ENCODE results near the gene SLC34A1. TPM values are rescaled to one million over a fixed set of nuclear protein-coding genes. Genes with fewer than 3 reads are reported as not detected.

SLC34A1 gene
- total and polyA plus RNA-seq, 9 donors, result not detected

DNA sequence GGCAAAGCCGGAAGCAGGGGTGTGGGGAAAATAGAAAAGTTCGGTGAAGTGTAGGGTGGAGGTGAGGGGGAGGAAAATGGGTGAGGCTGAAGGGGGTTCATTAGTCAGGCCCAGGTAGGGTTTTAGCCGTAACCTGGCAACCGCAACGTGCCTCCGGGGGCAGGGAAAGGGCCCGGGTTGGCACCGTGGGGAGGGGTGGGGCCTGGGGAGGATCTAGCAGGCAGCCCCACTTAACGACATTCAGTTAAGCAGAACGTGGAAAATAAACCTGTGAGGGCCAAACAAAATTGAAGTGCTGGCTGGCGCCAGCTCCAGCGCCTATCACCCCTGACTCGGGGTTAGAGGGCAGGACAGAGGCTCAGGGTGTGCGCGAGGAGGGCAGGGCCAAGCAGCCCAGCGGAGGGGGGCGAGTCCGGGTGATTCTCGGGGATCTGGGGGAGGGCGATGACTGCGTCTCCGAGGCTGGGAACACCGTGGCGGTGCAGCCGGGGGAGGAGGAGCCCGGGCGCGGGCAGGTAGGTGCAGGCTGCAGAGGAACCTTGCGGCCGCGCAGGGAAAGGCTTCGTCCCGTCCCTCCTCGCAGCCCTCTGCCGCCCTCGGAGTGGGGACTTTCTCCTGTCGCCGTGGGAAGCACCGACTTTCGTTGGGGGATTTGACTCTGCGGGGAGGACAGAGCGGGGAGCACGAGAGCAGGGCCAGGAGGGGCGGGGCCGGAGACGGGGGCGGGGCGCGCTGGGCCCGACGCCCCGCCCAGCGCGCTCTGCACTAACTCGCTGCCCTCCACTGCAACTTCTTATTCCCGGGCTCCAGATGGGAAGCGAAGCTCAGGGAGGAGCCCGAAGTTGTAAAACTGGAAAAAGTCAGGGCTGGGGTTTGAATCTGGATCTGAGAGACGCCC lies 21.4 kb upstream of the SLC34A1 start:
- no peaks in the 10 kb centered on the region for H3K36me3 ChIP-seq
- H3K27me3 ChIP-seq, result no peaks in the 10 kb centered on the region
- H3K9me3 ChIP-seq, result no peaks in the 10 kb centered on the region
- TF ChIP-seq, protein P1, sequence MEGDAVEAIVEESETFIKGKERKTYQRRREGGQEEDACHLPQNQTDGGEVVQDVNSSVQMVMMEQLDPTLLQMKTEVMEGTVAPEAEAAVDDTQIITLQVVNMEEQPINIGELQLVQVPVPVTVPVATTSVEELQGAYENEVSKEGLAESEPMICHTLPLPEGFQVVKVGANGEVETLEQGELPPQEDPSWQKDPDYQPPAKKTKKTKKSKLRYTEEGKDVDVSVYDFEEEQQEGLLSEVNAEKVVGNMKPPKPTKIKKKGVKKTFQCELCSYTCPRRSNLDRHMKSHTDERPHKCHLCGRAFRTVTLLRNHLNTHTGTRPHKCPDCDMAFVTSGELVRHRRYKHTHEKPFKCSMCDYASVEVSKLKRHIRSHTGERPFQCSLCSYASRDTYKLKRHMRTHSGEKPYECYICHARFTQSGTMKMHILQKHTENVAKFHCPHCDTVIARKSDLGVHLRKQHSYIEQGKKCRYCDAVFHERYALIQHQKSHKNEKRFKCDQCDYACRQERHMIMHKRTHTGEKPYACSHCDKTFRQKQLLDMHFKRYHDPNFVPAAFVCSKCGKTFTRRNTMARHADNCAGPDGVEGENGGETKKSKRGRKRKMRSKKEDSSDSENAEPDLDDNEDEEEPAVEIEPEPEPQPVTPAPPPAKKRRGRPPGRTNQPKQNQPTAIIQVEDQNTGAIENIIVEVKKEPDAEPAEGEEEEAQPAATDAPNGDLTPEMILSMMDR (IDR thresholded peaks at IDR 0.05), result no peak
- TF ChIP-seq EP300 (IDR thresholded peaks at IDR 0.05) (no peak), POLR2A (IDR thresholded peaks at IDR 0.05) (no peak)
- H3K4me3 ChIP-seq, result peak overlapping the region; percentile 40
- no peak overlapping the region for H3K27ac ChIP-seq
- intact Hi-C loops (cut with DNase I), result loop anchor here in 1 of 4 donors (10.0 kb wide), 1 partner anchor 248 kb away; no protein-coding TSS in a partner anchor
- 8 to 13% (median 11%) methylated on average over 52 to 59 of the region's 59 CpGs for WGBS, 3 donors
- DNase-seq, result peak; percentile 61 to 78 (median 65)
- peaks cover 8% of the 10 kb centered on the region for H3K4me1 ChIP-seq (ENCODE audit: insufficient read depth)

DNA sequence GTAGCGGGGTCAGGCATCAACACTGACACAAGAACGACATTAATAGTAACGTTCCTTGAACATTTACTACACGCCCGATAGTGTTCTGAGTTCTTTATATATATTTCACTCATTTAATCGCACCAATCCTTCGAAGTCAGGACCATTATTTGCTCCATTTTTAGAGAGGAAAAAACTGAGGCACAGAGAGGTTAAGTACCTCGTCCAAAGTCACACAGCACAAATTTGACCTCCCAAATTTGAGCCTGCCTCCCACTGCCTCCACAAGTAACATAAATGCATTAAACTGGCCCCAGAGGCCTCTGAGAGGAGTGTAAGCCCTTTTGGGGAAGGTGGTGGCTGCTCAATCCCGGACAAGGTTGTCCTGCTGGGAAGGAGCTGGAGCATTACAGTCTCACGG lies 20.7 kb upstream of the SLC34A1 start:
- Histone ChIP-seq H3K27me3 (no peaks in the 10 kb centered on the region), H3K9me3 (no peaks in the 10 kb centered on the region), H3K4me1 (ENCODE audit: insufficient read depth) (peaks cover 8% of the 10 kb centered on the region), H3K4me3 (peak overlapping the region; percentile 40), H3K27ac (no peak overlapping the region), H3K36me3 (no peaks in the 10 kb centered on the region)
- DNase-seq, result no peak
- TF ChIP-seq POLR2A (IDR thresholded peaks at IDR 0.05) (no peak), EP300 (IDR thresholded peaks at IDR 0.05) (no peak)
- TF ChIP-seq, protein P1 (IDR thresholded peaks at IDR 0.05), result no peak
- WGBS, 3 donors, result 24 to 32% (median 26%) methylated on average over 10 of the region's 10 CpGs
- intact Hi-C loops (cut with DNase I), result loop anchor here in 1 of 4 donors (10.0 kb wide), 1 partner anchor 249 kb away; no protein-coding TSS in a partner anchor

DNA sequence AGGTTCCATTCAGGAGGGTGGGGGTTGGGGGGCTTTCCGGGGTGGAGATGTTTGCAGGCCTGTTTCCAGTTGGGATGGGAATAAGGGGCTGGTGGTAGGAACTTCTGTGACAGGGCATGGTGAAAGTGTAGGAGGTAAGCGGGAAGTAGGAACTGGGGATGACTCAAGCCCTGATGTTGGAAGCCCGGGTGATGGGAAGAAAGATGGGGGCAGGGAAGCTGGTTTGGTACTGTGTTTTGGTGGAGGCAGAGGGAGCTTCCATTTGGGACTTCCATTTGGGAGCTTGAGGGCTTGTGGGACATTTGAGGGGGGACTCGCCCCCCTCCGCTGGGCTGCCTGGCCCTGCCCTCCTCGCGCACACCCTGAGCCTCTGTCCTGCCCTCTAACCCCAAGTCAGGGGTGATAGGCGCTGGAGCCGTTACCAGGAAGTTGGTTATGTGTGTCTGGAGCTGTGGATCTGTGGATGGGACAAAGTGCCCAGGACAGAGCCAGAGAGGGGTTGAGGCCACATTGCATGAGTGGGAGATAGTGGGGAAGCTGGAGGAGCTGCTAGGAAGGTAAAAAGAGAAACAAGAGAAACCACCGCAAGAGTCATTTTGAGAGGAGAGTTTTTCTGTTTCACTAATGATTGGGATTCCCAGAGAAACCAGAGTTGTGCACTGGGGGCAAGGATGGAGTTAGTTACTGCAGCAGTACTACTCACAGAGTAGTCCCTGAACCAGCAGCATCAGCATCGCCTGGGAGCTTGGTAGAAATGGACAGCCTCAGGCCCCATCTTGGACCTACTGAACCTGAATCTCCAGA lies 19.9 kb upstream of the SLC34A1 start:
- no peak for DNase-seq
- H3K4me3 ChIP-seq, result no peak overlapping the region
- intact Hi-C loops (cut with DNase I), result loop anchor here in 1 of 4 donors (10.0 kb wide), 1 partner anchor 250 kb away; no protein-coding TSS in a partner anchor
- H3K9me3 ChIP-seq, result no peaks in the 10 kb centered on the region
- TF ChIP-seq POLR2A (IDR thresholded peaks at IDR 0.05), result no peak
- TF ChIP-seq, protein P1 (IDR thresholded peaks at IDR 0.05), result no peak
- TF ChIP-seq EP300 (IDR thresholded peaks at IDR 0.05), result no peak
- 76 to 80% (median 77%) methylated on average over 11 of the region's 11 CpGs for WGBS, 3 donors
- H3K27me3 ChIP-seq, result no peaks in the 10 kb centered on the region
- no peaks in the 10 kb centered on the region for H3K36me3 ChIP-seq
- no peak overlapping the region for H3K27ac ChIP-seq
- peaks cover 8% of the 10 kb centered on the region for H3K4me1 ChIP-seq (ENCODE audit: insufficient read depth)

DNA sequence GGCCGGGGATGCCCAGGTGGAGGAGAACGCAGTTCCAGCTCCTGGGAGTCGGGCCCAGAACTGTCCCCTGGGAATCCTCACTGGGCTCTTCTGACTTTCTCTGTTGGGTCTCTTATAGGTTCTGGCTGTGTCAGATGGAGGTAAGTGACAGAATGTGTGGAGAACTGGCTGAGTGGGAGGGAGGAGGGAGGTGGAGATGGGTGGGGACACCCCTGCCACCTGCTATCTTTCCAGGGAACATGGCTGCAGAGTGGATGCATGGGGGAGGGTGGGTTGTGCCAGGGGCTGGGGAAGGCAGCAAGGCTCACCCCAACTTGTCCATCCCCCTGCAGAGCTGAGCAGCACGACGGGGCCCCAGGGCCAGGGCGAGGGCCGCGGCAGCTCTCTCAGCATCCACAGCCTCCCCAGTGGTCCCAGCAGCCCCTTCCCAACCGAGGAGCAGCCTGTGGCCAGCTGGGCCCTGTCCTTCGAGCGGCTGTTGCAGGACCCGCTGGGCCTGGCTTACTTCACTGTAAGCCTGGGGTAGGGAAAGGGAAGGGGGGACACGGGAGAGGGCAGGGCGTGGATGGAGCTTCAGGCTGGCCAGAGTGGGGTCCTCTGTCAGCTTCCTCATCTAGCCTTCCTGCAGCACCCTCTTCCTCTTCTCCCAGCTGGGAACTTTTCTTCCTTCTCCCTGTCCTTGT lies 18.2 kb upstream of the SLC34A1 start:
- Histone ChIP-seq H3K27me3 (no peaks in the 10 kb centered on the region), H3K27ac (peak overlapping the region; percentile 86 to 92), H3K36me3 (no peaks in the 10 kb centered on the region), H3K4me1 (ENCODE audit: insufficient read depth) (peaks cover 9% of the 10 kb centered on the region), H3K4me3 (no peak overlapping the region), H3K9me3 (no peaks in the 10 kb centered on the region)
- TF ChIP-seq, protein P1 (IDR thresholded peaks at IDR 0.05), result no peak
- peak in 1 of 5 donors; percentile 44 for DNase-seq
- WGBS, 3 donors, result 63 to 73% (median 69%) methylated on average over 14 of the region's 14 CpGs
- intact Hi-C loops (cut with DNase I), result loop anchor here in 1 of 4 donors (10.0 kb wide), 1 partner anchor 251 kb away; no protein-coding TSS in a partner anchor
